ENCODE data around the gene GPC5.
A peak's percentile ranks its signal among the peaks of the same experiment; 100 is the strongest.
"Not testable (repeated sequence)": the region's sequence is repeated elsewhere in the genome, so short reads cannot be mapped to it uniquely, and the experiment has no call there.

Gene GPC5

GRCh38 chr13:91369441-91369831, 29.0 kb upstream of the GPC5 start:
- no peak for DNase-seq

- DNase-seq, result no peak
Measured at GRCh38 chr13:91370501-91370900, 27.9 kb upstream of the GPC5 start.

GRCh38 chr13:91372911-91373310, 25.5 kb upstream of the GPC5 start:
- DNase-seq, result no peak

- DNase-seq, result peak; percentile 29
Measured at GRCh38 chr13:91375116-91375729, 23.2 kb upstream of the GPC5 start.

GRCh38 chr13:91381371-91381770, 17.1 kb upstream of the GPC5 start:
- DNase-seq, result no peak

- no peak for DNase-seq
Measured at GRCh38 chr13:91383836-91384235, 14.6 kb upstream of the GPC5 start.

- no peak for DNase-seq
Measured at GRCh38 chr13:91384896-91385295, 13.5 kb upstream of the GPC5 start.

GRCh38 chr13:91389186-91389585, 9.2 kb upstream of the GPC5 start:
- DNase-seq, result no peak

GRCh38 chr13:91397595-91397994, 826 bp upstream of the GPC5 start:
- DNase-seq, result no peak

GRCh38 chr13:91399189-91400062, 1.0 kb downstream of the GPC5 start:
- DNase-seq, result no peak

- no peak for DNase-seq
Measured at GRCh38 chr13:91400063-91400399, 1.6 kb downstream of the GPC5 start.

- DNase-seq, result no peak
Measured at GRCh38 chr13:91400671-91401070, 2.2 kb downstream of the GPC5 start.

GRCh38 chr13:91401920-91402319, 3.5 kb downstream of the GPC5 start:
- DNase-seq, result no peak

- DNase-seq, result no peak
Measured at GRCh38 chr13:91405240-91405639, 6.8 kb downstream of the GPC5 start.

- peak; percentile 53 for DNase-seq
Measured at GRCh38 chr13:91406619-91407018, 8.2 kb downstream of the GPC5 start.

- DNase-seq, result no peak
Measured at GRCh38 chr13:91408971-91409370, 10.6 kb downstream of the GPC5 start.

GRCh38 chr13:91416579-91416978, 18.2 kb downstream of the GPC5 start:
- DNase-seq, result not testable (repeated sequence)

GRCh38 chr13:91417660-91418325, 19.4 kb downstream of the GPC5 start:
- no peak for DNase-seq

- no peak for DNase-seq
Measured at GRCh38 chr13:91426913-91427312, 28.5 kb downstream of the GPC5 start.

GRCh38 chr13:91438674-91439073, 40.3 kb downstream of the GPC5 start:
- DNase-seq, result not testable (repeated sequence)

- no peak for DNase-seq
Measured at GRCh38 chr13:91450913-91451312, 52.5 kb downstream of the GPC5 start.

GRCh38 chr13:91454666-91455065, 56.2 kb downstream of the GPC5 start:
- DNase-seq, result no peak

- no peak for DNase-seq
Measured at GRCh38 chr13:91456837-91457236, 58.4 kb downstream of the GPC5 start.

- DNase-seq, result peak; percentile 1
Measured at GRCh38 chr13:91459485-91459884, 61.1 kb downstream of the GPC5 start.
